ENCODE data around the gene SFXN5.

Gene SFXN5

GRCh38 chr2:73043929-73044832 lies 27.3 kb downstream of the SFXN5 start:
- DNase-seq: no peak

GRCh38 chr2:73043276-73043675 lies 28.2 kb downstream of the SFXN5 start:
- DNase-seq: no peak

- DNase-seq: no peak
These were observed 33.4 kb downstream of the SFXN5 start for GRCh38 chr2:73037947-73038585.

GRCh38 chr2:73036766-73037165 lies 34.7 kb downstream of the SFXN5 start:
- no peak for DNase-seq

- DNase-seq: no peak
These were observed 35.4 kb downstream of the SFXN5 start for GRCh38 chr2:73035899-73036711.

- no peak for DNase-seq
These were observed 36.7 kb downstream of the SFXN5 start for GRCh38 chr2:73034661-73035375.

- DNase-seq: no peak
These were observed 37.6 kb downstream of the SFXN5 start for GRCh38 chr2:73033766-73034381.

GRCh38 chr2:73033142-73033765 lies 38.3 kb downstream of the SFXN5 start:
- DNase-seq: no peak

GRCh38 chr2:73032702-73033097 lies 38.8 kb downstream of the SFXN5 start:
- no peak for DNase-seq

GRCh38 chr2:73031725-73032701 lies 39.5 kb downstream of the SFXN5 start:
- DNase-seq: no peak

GRCh38 chr2:73031095-73031678 lies 40.3 kb downstream of the SFXN5 start:
- no peak for DNase-seq

GRCh38 chr2:73028841-73029240 lies 42.7 kb downstream of the SFXN5 start:
- DNase-seq: peak; percentile 47

GRCh38 chr2:73027340-73027739 lies 44.2 kb downstream of the SFXN5 start:
- no peak for DNase-seq

GRCh38 chr2:73023497-73023896 lies 48.0 kb downstream of the SFXN5 start:
- DNase-seq: no peak

GRCh38 chr2:73022024-73022568 lies 49.4 kb downstream of the SFXN5 start:
- DNase-seq: no peak

- no peak for DNase-seq
These were observed 50.0 kb downstream of the SFXN5 start for GRCh38 chr2:73021371-73022010.

- no peak for DNase-seq
These were observed 50.7 kb downstream of the SFXN5 start for GRCh38 chr2:73020657-73021370.

- DNase-seq: no peak
These were observed 51.2 kb downstream of the SFXN5 start for GRCh38 chr2:73020306-73020656.

All from NCI-H1436 treated with DMSO at 0.1 percent for 48 hours (cell line).